GM12878 (cell line): ENCODE results near the gene SCN5A. TPM values are rescaled to one million over a fixed set of nuclear protein-coding genes. Genes with fewer than 3 reads are reported as not detected.

Experiments used
- ATAC-seq: fragments of 200-7000 bp; cut with Tn5 transposase; 3 replicates; pipeline ENCODE4 v1.9.1; 2020; ENCODE audit warnings: mild to moderate bottlenecking, moderate library complexity
- BruUV-seq: library from RNA; stranded (reverse); fragments of 400-500 nt; replicated peaks from 2 replicates; lab custom pipeline; 2021; lab: Mats Ljungman, UMichigan
- CTCF ChIA-PET: fragments of 300-600 bp; sonication (Branson Sonifier 250); formaldehyde crosslinking; extraction: SDS; loops from one replicate; lab custom pipeline; 2021; ENCODE audit warnings: inconsistent platforms; lab: Yijun Ruan, JAX
- POLR2A ChIA-PET: fragments of 350-600 bp; formaldehyde crosslinking; extraction: SDS; loops from one replicate; lab custom pipeline; 2021; ENCODE audit warnings: inconsistent platforms; lab: Charles Lee
- RAD21 ChIA-PET: fragments of 300-600 bp; sonication (Branson Sonifier 250); formaldehyde crosslinking; loops from one replicate; lab custom pipeline; 2023; ENCODE audit warnings: antibody characterized with exemption; ENCODE audit not compliant: unreplicated experiment; lab: Charles Lee
- SMC1A ChIA-PET: fragments of 300-600 bp; sonication (Branson Sonifier 250); formaldehyde crosslinking; loops from one replicate; lab custom pipeline; 2023; ENCODE audit not compliant: unreplicated experiment, uncharacterized antibody; lab: Charles Lee
- DNase-seq: peaks from one replicate; pipeline ENCODE4 v3.0.0-alpha.2; 2011; ENCODE audit warnings: low read depth, low spot score
- FAIRE-seq: peaks from 3 replicates; lab custom pipeline; 2011; peaks lifted over from hg19 to GRCh38; lab: Jason Lieb, UNC
- H2AFZ ChIP-seq: 2 replicates; pipeline ENCODE4 v1.6.0; 2011; ENCODE audit warnings: low read depth, low read length, control low read depth; ENCODE audit not compliant: control insufficient read depth
- H3K27ac ChIP-seq: 2 replicates; pipeline ENCODE4 v1.5.1; 2011; ENCODE audit warnings: control low read depth; ENCODE audit not compliant: control insufficient read depth, insufficient read depth
- H3K27me3 ChIP-seq, 2 experiments: replicated peaks in 1 of 2; 2 replicates each; pipeline versions ENCODE4 v1.6.0 to v1.6.1; 2011; ENCODE audit warnings: low read length in 1 of 2; ENCODE audit not compliant: control insufficient read depth in 2 of 2, insufficient read depth in 2 of 2
- H3K36me3 ChIP-seq, 2 experiments: 2 replicates each; pipeline ENCODE4 v1.5.1; 2011; ENCODE audit warnings: low read length in 1 of 2; ENCODE audit not compliant: control insufficient read depth in 2 of 2, insufficient read depth in 2 of 2
- H3K4me1 ChIP-seq: 2 replicates; pipeline ENCODE4 v1.6.1; 2011; ENCODE audit warnings: mild to moderate bottlenecking, low read length, moderate library complexity, mixed read lengths; ENCODE audit not compliant: control insufficient read depth, insufficient read depth
- H3K4me2 ChIP-seq: 2 replicates; pipeline ENCODE4 v1.6.0; 2011; ENCODE audit warnings: control low read depth; ENCODE audit not compliant: control insufficient read depth, insufficient read depth
- H3K4me3 ChIP-seq: fragments of 200-600 bp; sonication (generic); 2 replicates; pipeline ENCODE4 v1.5.1; 2016
- H3K79me2 ChIP-seq: 2 replicates; pipeline ENCODE4 v1.6.0; 2011; ENCODE audit warnings: low read length; ENCODE audit not compliant: control insufficient read depth, insufficient read depth
- H3K9ac ChIP-seq: 2 replicates; pipeline ENCODE4 v1.8.0; 2011; ENCODE audit warnings: low read length, control low read depth, mixed read lengths; ENCODE audit not compliant: control insufficient read depth, insufficient read depth
- H3K9me3 ChIP-seq: replicated peaks from 3 replicates; pipeline ENCODE4 v1.5.1; 2011; ENCODE audit warnings: mild to moderate bottlenecking, low read length; ENCODE audit not compliant: control insufficient read depth, insufficient read depth
- H4K20me1 ChIP-seq: 2 replicates; pipeline ENCODE4 v1.6.0; 2011; ENCODE audit not compliant: control insufficient read depth, insufficient read depth
- CHD2 ChIP-seq: IDR thresholded peaks from 2 replicates; pipeline ENCODE4 v1.6.1; 2011; ENCODE audit warnings: low read depth, low read length, improper control_type of control experiment, borderline replicate concordance
- E2F8 ChIP-seq: fragments of 450-650 bp; IDR thresholded peaks from 2 replicates; pipeline ENCODE4 v1.6.1; 2018; ENCODE audit warnings: mild to moderate bottlenecking, low read depth, moderate library complexity; ENCODE audit not compliant: partially characterized antibody
- EED ChIP-seq: sonication (generic); IDR thresholded peaks from 2 replicates; pipeline ENCODE4 v1.6.1; 2016; ENCODE audit warnings: antibody characterized with exemption, low read depth
- ESRRA ChIP-seq: IDR thresholded peaks from 2 replicates; pipeline ENCODE4 v1.6.1; 2012; ENCODE audit warnings: mild to moderate bottlenecking, low read length, improper control_type of control experiment
- HDAC2 ChIP-seq: fragments of 200-600 bp; sonication (generic); IDR thresholded peaks from 2 replicates; pipeline ENCODE4 v1.6.1; 2017
- IRF3 ChIP-seq: fragments of 450-650 bp; IDR thresholded peaks from 2 replicates; pipeline ENCODE4 v1.6.1; 2014; ENCODE audit warnings: mild to moderate bottlenecking
- KAT2A ChIP-seq: conservative IDR thresholded peaks from 2 replicates; pipeline ENCODE4 v1.6.1; 2011; ENCODE audit warnings: low read depth, low read length; ENCODE audit not compliant: control insufficient read depth
- MYC ChIP-seq: IDR thresholded peaks from 2 replicates; pipeline ENCODE4 v1.6.1; 2011; ENCODE audit warnings: mild to moderate bottlenecking, low read length, moderate library complexity, inconsistent platforms; ENCODE audit not compliant: insufficient read depth, insufficient replicate concordance, insufficient read length, severe bottlenecking
- NBN ChIP-seq: fragments of 450-650 bp; IDR thresholded peaks from 2 replicates; pipeline ENCODE4 v1.6.1; 2016
- NFXL1 ChIP-seq: fragments of 450-650 bp; IDR thresholded peaks from 2 replicates; pipeline ENCODE4 v1.6.1; 2017; ENCODE audit warnings: antibody characterized with exemption, mild to moderate bottlenecking, borderline replicate concordance
- NFYB ChIP-seq: IDR thresholded peaks from 2 replicates; pipeline ENCODE4 v1.6.1; 2011; ENCODE audit warnings: low read depth, mild to moderate bottlenecking, low read length, improper control_type of control experiment, moderate library complexity; ENCODE audit not compliant: insufficient read depth
- NR2C2 ChIP-seq: IDR thresholded peaks from 2 replicates; pipeline ENCODE4 v1.6.1; 2011; ENCODE audit warnings: borderline replicate concordance, low read depth; ENCODE audit not compliant: control insufficient read depth, insufficient read length
- NRF1 ChIP-seq: conservative IDR thresholded peaks from 2 replicates; pipeline ENCODE4 v1.6.1; 2011; ENCODE audit warnings: mild to moderate bottlenecking, low read depth, low read length, improper control_type of control experiment
- RELA ChIP-seq: fragments of 450-650 bp; IDR thresholded peaks from 2 replicates; pipeline ENCODE4 v1.8.0; 2014; ENCODE audit warnings: borderline replicate concordance; ENCODE audit not compliant: partially characterized antibody
- RELB ChIP-seq: fragments of 450-650 bp; IDR thresholded peaks from 2 replicates; pipeline ENCODE4 v1.6.1; 2017; ENCODE audit warnings: low read depth, mild to moderate bottlenecking, moderate library complexity
- SIN3A ChIP-seq: IDR thresholded peaks from 2 replicates; pipeline ENCODE4 v1.6.1; 2012; ENCODE audit warnings: low read depth, low read length, improper control_type of control experiment
- SUPT20H ChIP-seq: IDR thresholded peaks from 2 replicates; pipeline ENCODE4 v1.6.1; 2011; ENCODE audit warnings: low read depth, mild to moderate bottlenecking, low read length, moderate library complexity, borderline replicate concordance; ENCODE audit not compliant: control insufficient read depth
- USF2 ChIP-seq: IDR thresholded peaks from 2 replicates; pipeline ENCODE4 v1.6.1; 2011; ENCODE audit warnings: low read depth, low read length, improper control_type of control experiment, borderline replicate concordance
- ZNF24 ChIP-seq: fragments of 450-650 bp; IDR thresholded peaks from 2 replicates; pipeline ENCODE4 v1.6.1; 2017; ENCODE audit warnings: antibody characterized with exemption, mild to moderate bottlenecking
- WGBS: methylation state at CpG from one replicate; pipeline ENCODE4 v1.1.6; 2016; ENCODE audit warnings: low lambda C conversion rate; ENCODE audit not compliant: insufficient replicate concordance, insufficient coverage; ENCODE audit errors: missing lambda C conversion rate; 5-methylcytosine and 5-hydroxymethylcytosine counted together
- in situ Hi-C: fragments of 300-500 bp; cut with MboI; formaldehyde crosslinking; loops from 9 replicates; pipeline ENCODE4 v1.14.3; 2018; ENCODE audit warnings: mixed read lengths
- intact Hi-C: fragments of 100-400 bp; cut with micrococcal nuclease; formaldehyde crosslinking; loops from one replicate; pipeline ENCODE4 v1.14.2; 2022; ENCODE audit not compliant: unreplicated experiment
- polyA plus RNA-seq, 11 experiments: library from polyadenylated mRNA; depleted of rRNA in 4 of 11; unstranded in 6 of 11; stranded (reverse) in 5 of 11; fragments of >200 nt; fragmentation: Nextera tagmentation in 4 of 11; fragmentation: Illumina TruSeq in 1 of 11; extraction: Ambion mirVana in 4 of 11; extraction: Trizol in 1 of 11; gene quantifications; 1 replicate in 1 of 11; 2 replicates in 10 of 11; pipeline versions ENCODE4 v1.2.1 to v1.2.3, GENCODE V29; 2011 to 2016; ENCODE audit warnings: inconsistent platforms in 2 of 11, missing spikeins in 2 of 11, low read depth in 1 of 11
- total RNA-seq, 4 experiments: library from RNA; depleted of rRNA in 3 of 4; stranded (reverse); fragments of >200 nt in 3 of 4; fragmentation: Illumina TruSeq in 1 of 4; extraction: Trizol in 1 of 4; gene quantifications; 2 replicates each; pipeline versions ENCODE4 v1.2.1 to v1.2.3, GENCODE V29; 2013 to 2021

The SCN5A gene
- total and polyA plus RNA-seq, 10 of the 15 experiments (the other 5 are each of a cell fraction or from before 2014, with no cell fraction given) = not detected

- Histone ChIP-seq H3K4me2 (no peak overlapping the region), H3K27me3 (no peaks in the 10 kb centered on the region; a peak in 2 of 4 replicates), H2AFZ (no peak overlapping the region), H3K4me3 (no peak overlapping the region), H3K27ac (no peak overlapping the region), H3K4me1 (no peaks in the 10 kb centered on the region), H3K9me3 (no peaks in the 10 kb centered on the region), H3K36me3 (no peaks in the 10 kb centered on the region), H3K9ac (no peak overlapping the region), H3K79me2 (no peaks in the 10 kb centered on the region), H4K20me1 (no peaks in the 10 kb centered on the region)
- no peak for FAIRE-seq
- ATAC-seq = no peak
- intact Hi-C loops = no loop called here
- BruUV-seq = no TSS peak
- no peak for DNase-seq
- in situ Hi-C loops = no loop called here
- WGBS = 50% methylated on average over 12 of the region's 12 CpGs
- TF ChIP-seq SUPT20H (no peak), NFYB (no peak), USF2 (no peak), CHD2 (no peak), ZNF24 (no peak), NRF1 (no peak), NR2C2 (no peak), RELB (no peak), E2F8 (no peak), RELA (no peak), IRF3 (no peak), NBN (no peak), HDAC2 (no peak), EED (no peak), KAT2A (no peak), ESRRA (no peak), MYC (no peak), NFXL1 (no peak), SIN3A (no peak)
- ChIA-PET CTCF (no interaction called here), SMC1A (no interaction called here), RAD21 (no interaction called here), POLR2A (no interaction called here)
Measured at GRCh38 chr3:38632989-38633388, 16.5 kb downstream of the SCN5A start.
